ENCODE measurements around the gene CYLD.

The CYLD gene

GRCh38 chr16:50712560-50712898 lies 29.4 kb upstream of the CYLD start:
- no peak for DNase-seq
- peaks cover 8% of the 10 kb centered on the region for H3K4me1 ChIP-seq (ENCODE audit: low read length)
- no peak overlapping the region for H3K4me2 ChIP-seq (ENCODE audit: low read depth, low read length)

GRCh38 chr16:50712956-50713355 lies 28.9 kb upstream of the CYLD start:
- no peak overlapping the region for H3K4me2 ChIP-seq (ENCODE audit: low read depth, low read length)

More at GRCh38 chr16:50712560-50712898, 29.4 kb upstream of the CYLD start:
- H3K9me2 ChIP-seq (replicated peaks; ENCODE audit: insufficient read depth, low read length), result no peaks in the 10 kb centered on the region
- no peak overlapping the region for H3K4me3 ChIP-seq (ENCODE audit: low read length)
- no peaks in the 10 kb centered on the region for H3K9me3 ChIP-seq (replicated peaks; ENCODE audit: insufficient read depth, low read length)
- no peaks in the 10 kb centered on the region for H3K27me3 ChIP-seq (replicated peaks; ENCODE audit: insufficient read depth, low read length)
- no peak overlapping the region for H3K27ac ChIP-seq (ENCODE audit: low read length)
- no peak overlapping the region for H3K9ac ChIP-seq (ENCODE audit: low read length)
- TF ChIP-seq EZH2phosphoT487 (IDR thresholded peaks at IDR 0.05; ENCODE audit: low read length) (no peak), CTCF (IDR thresholded peaks at IDR 0.05; ENCODE audit: low read length) (no peak), EZH2 (optimal IDR thresholded peaks at IDR 0.05; ENCODE audit: low read depth, low read length) (no peak)
- no peaks in the 10 kb centered on the region for H4K20me1 ChIP-seq (ENCODE audit: insufficient read depth, low read length)
- no peaks in the 10 kb centered on the region for H3K79me2 ChIP-seq (ENCODE audit: low read length)
- no peaks in the 10 kb centered on the region for H3F3A ChIP-seq (ENCODE audit: insufficient read depth, low read length)
- no peaks in the 10 kb centered on the region for H3K36me3 ChIP-seq (replicated peaks; ENCODE audit: insufficient read depth, low read length)
- H2AFZ ChIP-seq (ENCODE audit: low read length), result no peak overlapping the region

GRCh38 chr16:50717091-50717490 lies 24.8 kb upstream of the CYLD start:
- no peak overlapping the region for H2AFZ ChIP-seq (ENCODE audit: low read length)
- H3K4me1 ChIP-seq (ENCODE audit: low read length), result no peaks in the 10 kb centered on the region
- H3F3A ChIP-seq (ENCODE audit: insufficient read depth, low read length), result no peaks in the 10 kb centered on the region
- H3K9ac ChIP-seq (ENCODE audit: low read length), result no peak overlapping the region
- no peaks in the 10 kb centered on the region for H3K9me2 ChIP-seq (replicated peaks; ENCODE audit: insufficient read depth, low read length)
- no peaks in the 10 kb centered on the region for H3K9me3 ChIP-seq (replicated peaks; ENCODE audit: insufficient read depth, low read length)
- H3K27me3 ChIP-seq (replicated peaks; ENCODE audit: insufficient read depth, low read length), result no peaks in the 10 kb centered on the region
- H3K4me3 ChIP-seq (ENCODE audit: low read length), result no peak overlapping the region
- H4K20me1 ChIP-seq (ENCODE audit: insufficient read depth, low read length), result no peaks in the 10 kb centered on the region
- TF ChIP-seq EZH2phosphoT487 (IDR thresholded peaks at IDR 0.05; ENCODE audit: low read length) (no peak), CTCF (IDR thresholded peaks at IDR 0.05; ENCODE audit: low read length) (no peak), EZH2 (optimal IDR thresholded peaks at IDR 0.05; ENCODE audit: low read depth, low read length) (no peak)
- H3K79me2 ChIP-seq (ENCODE audit: low read length), result no peaks in the 10 kb centered on the region
- H3K27ac ChIP-seq (ENCODE audit: low read length), result no peak overlapping the region
- no peaks in the 10 kb centered on the region for H3K36me3 ChIP-seq (replicated peaks; ENCODE audit: insufficient read depth, low read length)
- DNase-seq, result no peak
- H3K4me2 ChIP-seq (ENCODE audit: low read depth, low read length), result no peak overlapping the region

More at GRCh38 chr16:50712956-50713355, 28.9 kb upstream of the CYLD start:
- Histone ChIP-seq H3K27ac (ENCODE audit: low read length) (no peak overlapping the region), H3K9ac (ENCODE audit: low read length) (no peak overlapping the region), H3F3A (ENCODE audit: insufficient read depth, low read length) (no peaks in the 10 kb centered on the region), H2AFZ (ENCODE audit: low read length) (no peak overlapping the region), H4K20me1 (ENCODE audit: insufficient read depth, low read length) (no peaks in the 10 kb centered on the region), H3K36me3 (replicated peaks; ENCODE audit: insufficient read depth, low read length) (no peaks in the 10 kb centered on the region), H3K27me3 (replicated peaks; ENCODE audit: insufficient read depth, low read length) (no peaks in the 10 kb centered on the region), H3K79me2 (ENCODE audit: low read length) (no peaks in the 10 kb centered on the region), H3K9me3 (replicated peaks; ENCODE audit: insufficient read depth, low read length) (no peaks in the 10 kb centered on the region), H3K9me2 (replicated peaks; ENCODE audit: insufficient read depth, low read length) (no peaks in the 10 kb centered on the region), H3K4me1 (ENCODE audit: low read length) (peaks cover 8% of the 10 kb centered on the region), H3K4me3 (ENCODE audit: low read length) (no peak overlapping the region)
- no peak for DNase-seq
- no peak for TF ChIP-seq EZH2phosphoT487 (IDR thresholded peaks at IDR 0.05; ENCODE audit: low read length)
- TF ChIP-seq CTCF (IDR thresholded peaks at IDR 0.05; ENCODE audit: low read length), result no peak
- TF ChIP-seq EZH2 (optimal IDR thresholded peaks at IDR 0.05; ENCODE audit: low read depth, low read length), result no peak

Data from MM.1S (cell line).